Ammon's horn (tissue), 1 donor: Measurements from ENCODE around the gene TRMT1.
A peak's percentile ranks its signal among the peaks of the same experiment; 100 is the strongest.

Experiments used
- DNase-seq: peaks from one replicate; pipeline ENCODE4 v3.0.0-alpha.2; 2016; ENCODE audit warnings: low spot score

Gene TRMT1

DNA sequence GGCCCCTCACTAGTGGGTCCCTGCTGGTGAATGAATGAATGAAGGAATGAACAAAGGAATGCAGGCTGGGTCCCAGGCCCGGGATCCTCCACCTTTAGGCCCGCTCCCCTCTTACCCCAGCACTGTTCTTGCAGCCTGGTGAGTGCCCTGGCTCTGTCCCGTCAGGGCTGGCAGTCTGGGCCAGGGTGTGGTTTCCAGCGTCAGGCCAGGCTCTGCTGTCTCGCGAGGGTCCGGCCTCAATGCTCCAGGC, 14.2 kb downstream of the TRMT1 start:
- no peak for DNase-seq

GRCh38 chr19:13101590-13102415, 14.7 kb downstream of the TRMT1 start:
- DNase-seq, result no peak

GRCh38 chr19:13100841-13101589, 15.5 kb downstream of the TRMT1 start:
- DNase-seq, result no peak

DNA sequence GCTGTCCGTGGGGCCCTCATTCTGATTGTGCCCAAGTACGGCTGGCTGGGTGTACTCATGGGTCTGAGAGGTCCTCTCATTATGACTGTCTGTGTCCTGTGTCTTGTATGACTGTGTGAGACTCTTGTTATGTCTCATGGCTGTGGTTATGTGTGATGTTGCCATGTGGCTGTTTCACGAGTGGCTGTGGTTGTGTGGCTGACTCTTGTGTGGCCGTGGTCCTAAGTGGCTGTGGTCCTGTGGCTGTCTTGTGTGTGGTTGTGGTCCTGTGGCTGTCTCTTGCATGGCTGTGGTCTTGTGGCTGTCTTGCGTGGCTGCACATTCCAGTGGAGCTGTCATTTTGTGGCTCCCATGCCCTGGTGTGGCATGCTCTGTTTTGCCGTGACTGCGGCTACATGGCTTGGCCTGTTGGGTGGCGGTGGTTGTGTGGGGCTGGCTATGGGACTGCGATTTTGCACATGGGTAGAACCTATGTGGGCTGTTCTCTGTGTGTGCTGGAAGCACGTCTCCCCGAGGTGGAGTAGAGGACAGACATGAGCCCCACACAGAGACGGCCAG, 16.4 kb downstream of the TRMT1 start:
- DNase-seq, result no peak

- DNase-seq, result no peak
Measured at GRCh38 chr19:13099073-13099999, 17.2 kb downstream of the TRMT1 start.

DNA sequence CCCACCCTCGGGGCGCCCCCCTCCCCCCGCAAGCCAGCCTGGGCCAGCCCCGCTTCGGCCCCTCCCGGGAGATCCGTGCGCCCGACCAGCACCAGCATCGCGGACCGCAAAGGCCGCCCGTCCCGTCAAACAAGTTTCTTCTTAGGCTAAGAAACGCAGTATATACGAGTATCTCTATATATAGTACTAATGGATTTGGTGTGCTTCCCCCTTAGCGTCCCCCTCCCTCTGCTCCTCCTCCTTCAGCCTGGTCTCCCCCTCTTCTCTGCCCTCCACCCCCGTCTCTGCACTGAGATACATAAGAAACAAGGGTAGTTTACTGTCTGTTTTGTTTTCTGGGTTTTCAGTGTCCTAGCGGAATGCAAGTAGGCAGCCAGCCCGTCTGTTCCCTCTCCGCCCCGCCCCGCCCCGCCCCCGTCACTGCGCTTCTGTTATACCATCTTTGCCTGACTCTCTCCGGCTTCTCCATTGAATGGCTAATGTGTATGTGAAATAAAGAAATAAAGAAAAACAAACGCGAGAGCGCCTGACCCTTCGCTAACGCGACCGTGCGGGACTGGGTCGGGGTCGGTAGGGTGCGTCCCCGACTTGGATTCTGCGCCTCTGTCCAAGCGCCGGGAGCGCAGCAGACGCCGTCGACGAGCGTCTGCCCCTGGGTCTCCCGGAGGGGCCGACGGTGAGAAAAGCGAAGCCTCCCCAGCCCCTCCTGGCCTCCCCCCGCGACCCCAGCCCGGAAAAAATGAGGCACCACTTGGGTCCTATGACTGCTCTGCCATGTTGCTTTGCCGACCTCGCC, 18.1 kb downstream of the TRMT1 start:
- DNase-seq, result no peak

GRCh38 chr19:13097463-13098258, 18.9 kb downstream of the TRMT1 start:
- DNase-seq, result no peak

DNA sequence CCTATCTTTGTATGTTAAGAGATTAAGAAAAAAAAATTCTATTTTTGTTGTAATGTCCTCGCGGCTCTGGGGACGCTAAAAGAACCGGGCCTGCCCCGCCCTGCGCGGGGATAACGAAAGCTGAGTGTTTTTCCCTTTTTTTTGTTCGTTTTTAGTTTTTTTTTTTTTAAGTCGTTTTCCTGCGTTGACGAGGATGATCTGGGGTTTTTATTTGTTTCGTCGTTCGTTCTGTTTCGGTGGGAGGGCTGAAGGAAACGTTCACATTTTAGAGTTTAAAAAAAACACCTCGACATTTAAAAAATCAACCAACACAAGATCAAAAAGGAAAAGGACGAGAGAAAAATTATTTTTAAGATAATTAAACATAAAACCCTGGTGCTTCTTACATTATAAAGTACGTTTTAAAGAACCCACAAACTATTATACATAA, 19.5 kb downstream of the TRMT1 start:
- no peak for DNase-seq

GRCh38 chr19:13095934-13096927, 20.3 kb downstream of the TRMT1 start:
- no peak for DNase-seq

GRCh38 chr19:13095393-13095784, 21.2 kb downstream of the TRMT1 start:
- no peak for DNase-seq

- no peak for DNase-seq
Measured at GRCh38 chr19:13094771-13095392, 21.7 kb downstream of the TRMT1 start.

GRCh38 chr19:13094106-13094504, 22.4 kb downstream of the TRMT1 start:
- no peak for DNase-seq

GRCh38 chr19:13093407-13094105, 23.0 kb downstream of the TRMT1 start:
- peak; percentile 96 for DNase-seq

GRCh38 chr19:13092606-13093235, 23.8 kb downstream of the TRMT1 start:
- no peak for DNase-seq

DNA sequence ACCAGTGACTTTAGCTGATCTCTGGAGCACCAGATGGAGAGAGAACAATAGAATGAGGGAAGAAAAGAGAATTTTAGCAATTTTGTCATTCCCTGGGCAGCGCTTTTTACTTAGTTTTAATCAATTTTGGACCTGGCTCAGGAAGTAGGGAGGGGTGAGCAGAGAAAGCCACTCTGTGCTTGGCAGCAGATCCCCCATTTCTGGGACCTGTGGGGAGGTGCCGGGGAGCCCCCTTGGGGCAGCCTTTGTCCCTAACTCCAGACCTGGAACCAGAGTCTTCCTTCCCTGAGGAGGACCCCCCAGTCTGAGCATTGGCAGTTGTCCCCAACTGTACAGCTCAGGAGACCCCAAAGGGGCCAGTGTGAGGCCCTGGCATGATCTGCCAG, 24.4 kb downstream of the TRMT1 start:
- DNase-seq, result no peak

DNA sequence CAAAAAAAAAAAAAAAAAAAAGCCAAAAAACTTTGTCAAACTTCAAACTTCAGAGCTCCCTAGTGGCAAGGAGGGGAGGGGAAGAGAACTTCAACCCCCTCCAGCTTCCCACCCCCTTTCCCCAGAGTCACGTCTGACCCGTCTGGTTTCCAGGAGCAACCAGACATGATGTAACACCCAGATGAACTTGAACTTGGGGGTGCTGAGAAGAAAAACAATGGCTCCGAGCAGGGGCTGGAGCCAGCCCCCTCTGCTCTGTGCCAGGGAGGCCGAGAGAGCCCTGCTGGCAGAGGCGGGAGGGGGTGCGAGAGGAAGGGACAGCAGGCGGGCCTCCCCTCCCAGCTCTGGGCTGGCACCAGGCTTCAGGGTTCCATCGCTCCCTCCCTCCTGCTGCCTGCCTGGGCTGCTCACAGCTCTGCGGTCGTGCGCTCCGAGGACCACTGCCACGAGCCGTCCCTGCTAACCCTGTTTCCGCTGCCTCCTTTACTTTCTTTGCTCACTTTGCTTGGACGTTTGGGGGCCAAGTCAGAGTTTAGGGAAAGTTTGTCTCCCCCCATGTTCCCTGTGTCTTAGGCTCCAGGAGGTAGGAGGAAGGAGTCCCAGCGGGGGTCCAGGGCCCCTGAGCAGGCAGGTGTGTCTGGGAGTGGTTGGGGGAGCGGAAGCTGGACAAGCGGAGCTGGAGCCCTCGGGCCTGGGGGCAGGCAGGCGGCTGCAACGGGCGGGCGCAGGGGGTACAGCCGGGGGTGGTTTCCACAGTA, 25.0 kb downstream of the TRMT1 start:
- DNase-seq, result peak; percentile 89
